Peyer's patch (tissue), 4 donors: Measurements from ENCODE around the gene SNAP25.

ENCODE experiments used
- CTCF ChIP-seq, 6 experiments: fragments of 450-650 bp in 4 of 6; fragments of 200-600 bp in 2 of 6; sonication (generic) in 1 of 6; IDR thresholded peaks; one replicate each; pipeline ENCODE4 v1.5.1; 2017 to 2019; ENCODE audit warnings: antibody characterized with exemption in 6 of 6, mild to moderate bottlenecking in 3 of 6, moderate library complexity in 1 of 6
- POLR2A ChIP-seq, 2 donors: fragments of 450-650 bp; IDR thresholded peaks; one replicate each; pipeline ENCODE4 v1.5.1; 2017; ENCODE audit warnings: antibody characterized with exemption in 2 of 2, mild to moderate bottlenecking in 2 of 2, moderate library complexity in 2 of 2

- no peak for TF ChIP-seq CTCF (IDR thresholded peaks at IDR 0.05)
- no peak for TF ChIP-seq POLR2A (IDR thresholded peaks at IDR 0.05)
Measured at GRCh38 chr20:10270630-10271029, 52.0 kb downstream of the SNAP25 start.
